ENCODE results near the gene PGBD1.

- TF ChIP-seq EP300 (IDR thresholded peaks at IDR 0.05) (no peak), CTCF (IDR thresholded peaks at IDR 0.05) (no peak), POLR2A (IDR thresholded peaks at IDR 0.05) (no peak)
Observed at GRCh38 chr6:28343898-28344677, 62.7 kb downstream of the PGBD1 start.

All from suprapubic skin (tissue), 3 donors.